ENCODE measurements around the gene ZNF813. TPM values are rescaled to one million over a fixed set of nuclear protein-coding genes. Genes with fewer than 3 reads are reported as not detected.
"Not testable (repeated sequence)": the region's sequence is repeated elsewhere in the genome, so short reads cannot be mapped to it uniquely, and the experiment has no call there.

ZNF813 gene
- total RNA-seq, 1 donor from 2014 or later: 3.9 TPM

GRCh38 chr19:53485046-53486004, 17.8 kb downstream of the ZNF813 start:
- no peak overlapping the region for H3K4me3 ChIP-seq (ENCODE audit: low read depth, low read length)
- DNase-seq (ENCODE audit: low read depth): no peak
- no peak for TF ChIP-seq CTCF (IDR thresholded peaks at IDR 0.05; ENCODE audit: insufficient read depth, low read length, poor library complexity, severe bottlenecking)
- peaks cover 3% of the 10 kb centered on the region for H3K36me3 ChIP-seq (ENCODE audit: control insufficient read depth, insufficient read depth, low read length)
- no peaks in the 10 kb centered on the region for H3K27me3 ChIP-seq (ENCODE audit: control insufficient read depth, insufficient read depth, low read length)

GRCh38 chr19:53492153-53492552, 24.6 kb downstream of the ZNF813 start:
- TF ChIP-seq CTCF (IDR thresholded peaks at IDR 0.05; ENCODE audit: insufficient read depth, low read length, poor library complexity, severe bottlenecking): no peak
- no peaks in the 10 kb centered on the region for H3K27me3 ChIP-seq (ENCODE audit: control insufficient read depth, insufficient read depth, low read length)
- no peak overlapping the region for H3K4me3 ChIP-seq (ENCODE audit: low read depth, low read length)
- DNase-seq (ENCODE audit: low read depth): no peak
- peaks cover 1% of the 10 kb centered on the region for H3K36me3 ChIP-seq (ENCODE audit: control insufficient read depth, insufficient read depth, low read length)

GRCh38 chr19:53497311-53498023, 29.9 kb downstream of the ZNF813 start:
- not testable (repeated sequence) for DNase-seq (ENCODE audit: low read depth); H3K36me3 ChIP-seq (ENCODE audit: control insufficient read depth, insufficient read depth, low read length); H3K27me3 ChIP-seq (ENCODE audit: control insufficient read depth, insufficient read depth, low read length); H3K4me3 ChIP-seq (ENCODE audit: low read depth, low read length)

GRCh38 chr19:53498024-53498395, 30.5 kb downstream of the ZNF813 start:
- H3K4me3 ChIP-seq (ENCODE audit: low read depth, low read length); H3K36me3 ChIP-seq (ENCODE audit: control insufficient read depth, insufficient read depth, low read length); DNase-seq (ENCODE audit: low read depth); H3K27me3 ChIP-seq (ENCODE audit: control insufficient read depth, insufficient read depth, low read length): not testable (repeated sequence)

- not testable (repeated sequence) for H3K36me3 ChIP-seq (ENCODE audit: control insufficient read depth, insufficient read depth, low read length); DNase-seq (ENCODE audit: low read depth); H3K27me3 ChIP-seq (ENCODE audit: control insufficient read depth, insufficient read depth, low read length); H3K4me3 ChIP-seq (ENCODE audit: low read depth, low read length)
Observed at GRCh38 chr19:53503151-53503550, 35.6 kb downstream of the ZNF813 start.

- not testable (repeated sequence) for DNase-seq (ENCODE audit: low read depth); H3K4me3 ChIP-seq (ENCODE audit: low read depth, low read length); H3K27me3 ChIP-seq (ENCODE audit: control insufficient read depth, insufficient read depth, low read length); H3K36me3 ChIP-seq (ENCODE audit: control insufficient read depth, insufficient read depth, low read length)
Observed at GRCh38 chr19:53503671-53504364, 36.3 kb downstream of the ZNF813 start.

- not testable (repeated sequence) for H3K27me3 ChIP-seq (ENCODE audit: control insufficient read depth, insufficient read depth, low read length); DNase-seq (ENCODE audit: low read depth); H3K36me3 ChIP-seq (ENCODE audit: control insufficient read depth, insufficient read depth, low read length); H3K4me3 ChIP-seq (ENCODE audit: low read depth, low read length)
Observed at GRCh38 chr19:53504365-53504703, 36.8 kb downstream of the ZNF813 start.

GRCh38 chr19:53504885-53505284, 37.4 kb downstream of the ZNF813 start:
- Histone ChIP-seq H3K4me3 (ENCODE audit: low read depth, low read length) (no peak overlapping the region), H3K36me3 (ENCODE audit: control insufficient read depth, insufficient read depth, low read length) (no peaks in the 10 kb centered on the region), H3K27me3 (ENCODE audit: control insufficient read depth, insufficient read depth, low read length) (no peaks in the 10 kb centered on the region)
- no peak for DNase-seq (ENCODE audit: low read depth)
- TF ChIP-seq CTCF (IDR thresholded peaks at IDR 0.05; ENCODE audit: insufficient read depth, low read length, poor library complexity, severe bottlenecking): no peak

Data from kidney epithelial cell (primary cell).